Neural cell (in vitro differentiated cells): ENCODE results near the gene ACTMAP. TPM values are rescaled to one million over a fixed set of nuclear protein-coding genes. Genes with fewer than 3 reads are reported as not detected.
A peak's percentile ranks its signal among the peaks of the same experiment; 100 is the strongest.

ENCODE experiments used
- H2AFZ ChIP-seq: fragments of 200-600, 300-800 bp; sonication (generic), shearing (Covaris generic); 2 replicates; pipeline ENCODE4 v1.6.0; 2014; ENCODE audit warnings: low read depth, mild to moderate bottlenecking, antibody characterized with exemption, low read length, moderate library complexity
- H3F3A ChIP-seq: fragments of 200-600 bp; shearing (Covaris generic); 2 replicates; pipeline ENCODE4 v1.6.1; 2016; ENCODE audit warnings: mild to moderate bottlenecking, moderate library complexity, mixed read lengths, antibody characterized with exemption, low read length; ENCODE audit not compliant: insufficient read depth, poor library complexity, severe bottlenecking
- H3K27ac ChIP-seq: fragments of 200-600, 300-800 bp; sonication (generic), shearing (Covaris generic); 2 replicates; pipeline ENCODE4 v1.5.1; 2014; ENCODE audit warnings: mild to moderate bottlenecking, low read length, moderate library complexity
- H3K27me3 ChIP-seq: fragments of 300-800, 200-600 bp; sonication (generic), shearing (Covaris generic); 2 replicates; pipeline ENCODE4 v1.6.0; 2014; ENCODE audit warnings: mild to moderate bottlenecking, low read depth, low read length, moderate library complexity; ENCODE audit not compliant: insufficient read depth
- H3K36me3 ChIP-seq: fragments of 300-800, 200-600 bp; sonication (generic), shearing (Covaris generic); 2 replicates; pipeline ENCODE4 v1.5.1; 2014; ENCODE audit warnings: mild to moderate bottlenecking, antibody characterized with exemption, low read length, moderate library complexity; ENCODE audit not compliant: insufficient read depth
- H3K4me2 ChIP-seq: fragments of 300-800, 200-600 bp; sonication (generic), shearing (Covaris generic); 2 replicates; pipeline ENCODE4 v1.6.0; 2014; ENCODE audit warnings: mild to moderate bottlenecking, low read length
- H3K4me3 ChIP-seq: fragments of 300-800, 200-600 bp; sonication (generic), shearing (Covaris generic); 2 replicates; pipeline ENCODE4 v1.5.1; 2014; ENCODE audit warnings: mild to moderate bottlenecking, low read length, moderate library complexity
- H3K79me2 ChIP-seq: fragments of 200-600 bp; shearing (Covaris generic); replicated peaks from 2 replicates; pipeline ENCODE4 v1.6.0; 2014; ENCODE audit warnings: mild to moderate bottlenecking, low read length, moderate library complexity; ENCODE audit not compliant: insufficient read depth
- H3K9ac ChIP-seq: fragments of 300-800, 200-600 bp; sonication (generic), shearing (Covaris generic); 2 replicates; pipeline ENCODE4 v1.6.1; 2016; ENCODE audit warnings: mild to moderate bottlenecking, low read length, mixed read lengths
- H3K9me2 ChIP-seq: fragments of 200-600 bp; shearing (Covaris generic); 2 replicates; pipeline ENCODE4 v1.6.1; 2016; ENCODE audit warnings: mild to moderate bottlenecking, low read length, mixed read lengths; ENCODE audit not compliant: insufficient read depth
- H3K9me3 ChIP-seq: fragments of 200-600, 300-800 bp; sonication (generic), shearing (Covaris generic); 2 replicates; pipeline ENCODE4 v1.6.1; 2016; ENCODE audit warnings: mild to moderate bottlenecking, mixed run types, low read length, moderate library complexity, mixed read lengths
- H4K20me1 ChIP-seq: fragments of 200-600 bp; shearing (Covaris generic); 2 replicates; pipeline ENCODE4 v1.6.1; 2016; ENCODE audit warnings: mild to moderate bottlenecking, mixed run types; ENCODE audit not compliant: insufficient read depth
- EP300 ChIP-seq: fragments of 450-650 bp; conservative IDR thresholded peaks from 2 replicates; pipeline ENCODE4 v1.6.1; 2014; ENCODE audit warnings: antibody characterized with exemption, mild to moderate bottlenecking, moderate library complexity; ENCODE audit not compliant: poor library complexity, severe bottlenecking
- EZH2 ChIP-seq: fragments of 200-600, 300-800 bp; shearing (Covaris generic), sonication (generic); IDR thresholded peaks from 2 replicates; pipeline ENCODE4 v1.6.1; 2014; ENCODE audit warnings: antibody characterized with exemption, low read length, borderline replicate concordance, mild to moderate bottlenecking; ENCODE audit not compliant: insufficient read depth, poor library complexity, severe bottlenecking
- MXI1 ChIP-seq: fragments of 450-650 bp; conservative IDR thresholded peaks from 2 replicates; pipeline ENCODE4 v1.6.1; 2014; ENCODE audit warnings: antibody characterized with exemption, mild to moderate bottlenecking; ENCODE audit not compliant: poor library complexity, severe bottlenecking
- POLR2AphosphoS5 ChIP-seq: IDR thresholded peaks from 2 replicates; pipeline ENCODE4 v1.6.1; 2012
- RAD21 ChIP-seq: fragments of 450-650 bp; conservative IDR thresholded peaks from 2 replicates; pipeline ENCODE4 v1.6.1; 2014; ENCODE audit warnings: antibody characterized with exemption, mild to moderate bottlenecking, moderate library complexity
- SMC3 ChIP-seq: fragments of 450-650 bp; conservative IDR thresholded peaks from 2 replicates; pipeline ENCODE4 v1.6.1; 2014; ENCODE audit warnings: antibody characterized with exemption, mild to moderate bottlenecking, moderate library complexity; ENCODE audit not compliant: poor library complexity
- TAF1 ChIP-seq: IDR thresholded peaks from 2 replicates; pipeline ENCODE4 v1.6.1; 2012; ENCODE audit warnings: low read depth
- polyA plus RNA-seq: library from polyadenylated mRNA; depleted of rRNA; stranded (reverse); fragments of >200 nt; gene quantifications from 2 replicates; pipeline ENCODE4 v1.2.3, GENCODE V29; 2014
- TF ChIP-seq, protein P1 (sequence below): fragments of 450-650 bp; IDR thresholded peaks from 2 replicates; pipeline ENCODE4 v1.5.1; 2014; ENCODE audit warnings: antibody characterized with exemption, mild to moderate bottlenecking, moderate library complexity; ENCODE audit not compliant: poor library complexity, severe bottlenecking
- TF ChIP-seq, protein P2 (sequence below): IDR thresholded peaks from 2 replicates; pipeline ENCODE4 v1.6.1; 2012; ENCODE audit warnings: borderline replicate concordance

ACTMAP gene
- polyA plus RNA-seq, 1 donor from 2014 or later: not detected

DNA sequence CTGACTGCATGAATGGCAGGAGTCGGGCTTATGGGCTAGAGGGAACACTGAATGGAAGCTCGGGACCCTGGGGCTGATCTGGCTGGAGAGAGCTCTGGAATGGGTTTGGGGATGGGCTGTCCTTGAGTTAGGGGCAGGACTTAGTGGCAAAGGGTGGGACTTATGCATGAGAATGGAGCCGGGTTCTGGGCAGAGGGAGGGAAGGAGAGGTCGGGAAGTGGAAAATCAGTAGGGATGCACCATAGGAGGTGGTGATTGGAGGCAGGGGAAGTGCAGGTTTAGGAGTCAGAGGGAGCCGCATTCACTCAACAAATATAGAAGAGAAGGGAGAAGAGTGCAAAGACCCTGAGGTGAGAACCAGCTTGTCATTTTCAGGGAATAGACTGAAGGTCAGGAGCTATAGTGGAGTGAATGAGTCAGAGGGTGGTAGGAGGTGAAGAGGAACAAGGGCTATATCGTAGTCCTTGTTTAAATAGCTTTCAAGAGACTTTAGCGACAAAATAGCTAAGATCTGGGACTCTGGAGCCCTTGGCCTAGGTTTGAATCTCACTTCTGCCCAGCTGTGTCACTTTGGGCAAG is 28.5 kb upstream of the ACTMAP start:
- Histone ChIP-seq H3K36me3 (no peaks in the 10 kb centered on the region), H3K27ac (peak overlapping the region; percentile 99), H2AFZ (peak overlapping the region; percentile 88), H3K4me3 (peak overlapping the region; percentile 80), H3K4me2 (peak overlapping the region; percentile 75), H3K9ac (peak overlapping the region; percentile 94), H3F3A (peaks cover 4% of the 10 kb centered on the region), H4K20me1 (no peaks in the 10 kb centered on the region), H3K9me3 (no peaks in the 10 kb centered on the region), H3K79me2 (no peaks in the 10 kb centered on the region), H3K9me2 (no peaks in the 10 kb centered on the region), H3K27me3 (no peaks in the 10 kb centered on the region)
- TF ChIP-seq EZH2: no peak
- TF ChIP-seq, protein P1, sequence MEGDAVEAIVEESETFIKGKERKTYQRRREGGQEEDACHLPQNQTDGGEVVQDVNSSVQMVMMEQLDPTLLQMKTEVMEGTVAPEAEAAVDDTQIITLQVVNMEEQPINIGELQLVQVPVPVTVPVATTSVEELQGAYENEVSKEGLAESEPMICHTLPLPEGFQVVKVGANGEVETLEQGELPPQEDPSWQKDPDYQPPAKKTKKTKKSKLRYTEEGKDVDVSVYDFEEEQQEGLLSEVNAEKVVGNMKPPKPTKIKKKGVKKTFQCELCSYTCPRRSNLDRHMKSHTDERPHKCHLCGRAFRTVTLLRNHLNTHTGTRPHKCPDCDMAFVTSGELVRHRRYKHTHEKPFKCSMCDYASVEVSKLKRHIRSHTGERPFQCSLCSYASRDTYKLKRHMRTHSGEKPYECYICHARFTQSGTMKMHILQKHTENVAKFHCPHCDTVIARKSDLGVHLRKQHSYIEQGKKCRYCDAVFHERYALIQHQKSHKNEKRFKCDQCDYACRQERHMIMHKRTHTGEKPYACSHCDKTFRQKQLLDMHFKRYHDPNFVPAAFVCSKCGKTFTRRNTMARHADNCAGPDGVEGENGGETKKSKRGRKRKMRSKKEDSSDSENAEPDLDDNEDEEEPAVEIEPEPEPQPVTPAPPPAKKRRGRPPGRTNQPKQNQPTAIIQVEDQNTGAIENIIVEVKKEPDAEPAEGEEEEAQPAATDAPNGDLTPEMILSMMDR: no peak
- TF ChIP-seq, protein P2, sequence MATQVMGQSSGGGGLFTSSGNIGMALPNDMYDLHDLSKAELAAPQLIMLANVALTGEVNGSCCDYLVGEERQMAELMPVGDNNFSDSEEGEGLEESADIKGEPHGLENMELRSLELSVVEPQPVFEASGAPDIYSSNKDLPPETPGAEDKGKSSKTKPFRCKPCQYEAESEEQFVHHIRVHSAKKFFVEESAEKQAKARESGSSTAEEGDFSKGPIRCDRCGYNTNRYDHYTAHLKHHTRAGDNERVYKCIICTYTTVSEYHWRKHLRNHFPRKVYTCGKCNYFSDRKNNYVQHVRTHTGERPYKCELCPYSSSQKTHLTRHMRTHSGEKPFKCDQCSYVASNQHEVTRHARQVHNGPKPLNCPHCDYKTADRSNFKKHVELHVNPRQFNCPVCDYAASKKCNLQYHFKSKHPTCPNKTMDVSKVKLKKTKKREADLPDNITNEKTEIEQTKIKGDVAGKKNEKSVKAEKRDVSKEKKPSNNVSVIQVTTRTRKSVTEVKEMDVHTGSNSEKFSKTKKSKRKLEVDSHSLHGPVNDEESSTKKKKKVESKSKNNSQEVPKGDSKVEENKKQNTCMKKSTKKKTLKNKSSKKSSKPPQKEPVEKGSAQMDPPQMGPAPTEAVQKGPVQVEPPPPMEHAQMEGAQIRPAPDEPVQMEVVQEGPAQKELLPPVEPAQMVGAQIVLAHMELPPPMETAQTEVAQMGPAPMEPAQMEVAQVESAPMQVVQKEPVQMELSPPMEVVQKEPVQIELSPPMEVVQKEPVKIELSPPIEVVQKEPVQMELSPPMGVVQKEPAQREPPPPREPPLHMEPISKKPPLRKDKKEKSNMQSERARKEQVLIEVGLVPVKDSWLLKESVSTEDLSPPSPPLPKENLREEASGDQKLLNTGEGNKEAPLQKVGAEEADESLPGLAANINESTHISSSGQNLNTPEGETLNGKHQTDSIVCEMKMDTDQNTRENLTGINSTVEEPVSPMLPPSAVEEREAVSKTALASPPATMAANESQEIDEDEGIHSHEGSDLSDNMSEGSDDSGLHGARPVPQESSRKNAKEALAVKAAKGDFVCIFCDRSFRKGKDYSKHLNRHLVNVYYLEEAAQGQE: no peak
- TF ChIP-seq EP300: no peak
- no peak for TF ChIP-seq POLR2AphosphoS5
- TF ChIP-seq RAD21: peak; percentile 29

- TF ChIP-seq EZH2: no peak
- peak; percentile 73 for TF ChIP-seq POLR2AphosphoS5
- TF ChIP-seq RAD21: no peak
- TF ChIP-seq TAF1: no peak
- TF ChIP-seq EP300: peak; percentile 27
- TF ChIP-seq SMC3: peak; percentile 10
- TF ChIP-seq MXI1: peak; percentile 65
- TF ChIP-seq, protein P1: peak; percentile 41
- TF ChIP-seq, protein P2: no peak
- peak within 1 kb of the TSS; percentile 88 for H2AFZ ChIP-seq
- peak within 1 kb of the TSS; percentile 80 for H3K4me3 ChIP-seq
- peaks cover 4% of the 10 kb centered on the region for H3F3A ChIP-seq
- H4K20me1 ChIP-seq: no peaks in the 10 kb centered on the region
- no peaks in the 10 kb centered on the region for H3K9me2 ChIP-seq
- no peaks in the 10 kb centered on the region for H3K27me3 ChIP-seq
- no peaks in the 10 kb centered on the region for H3K79me2 ChIP-seq
- H3K4me2 ChIP-seq: peak within 1 kb of the TSS; percentile 78
- H3K36me3 ChIP-seq: no peaks in the 10 kb centered on the region
- no peaks in the 10 kb centered on the region for H3K9me3 ChIP-seq
- peak within 1 kb of the TSS; percentile 94 for H3K9ac ChIP-seq
- peak within 1 kb of the TSS; percentile 99 for H3K27ac ChIP-seq
Observed at GRCh38 chr19:40777937-40778705, 27.8 kb upstream of the ACTMAP start, which contains the start of gene RAB4B. RAB4B (plus strand) TSS chr19:40778247; CDS start chr19:40778376, 129 bp downstream.
